Inferior parietal cortex (tissue), 1 donor: ENCODE data around the gene FAM43B.

ENCODE experiments used
- DNase-seq: peaks from one replicate; pipeline ENCODE4 v3.0.0-alpha.2; 2016; ENCODE audit errors: extremely low spot score

Gene FAM43B

DNA sequence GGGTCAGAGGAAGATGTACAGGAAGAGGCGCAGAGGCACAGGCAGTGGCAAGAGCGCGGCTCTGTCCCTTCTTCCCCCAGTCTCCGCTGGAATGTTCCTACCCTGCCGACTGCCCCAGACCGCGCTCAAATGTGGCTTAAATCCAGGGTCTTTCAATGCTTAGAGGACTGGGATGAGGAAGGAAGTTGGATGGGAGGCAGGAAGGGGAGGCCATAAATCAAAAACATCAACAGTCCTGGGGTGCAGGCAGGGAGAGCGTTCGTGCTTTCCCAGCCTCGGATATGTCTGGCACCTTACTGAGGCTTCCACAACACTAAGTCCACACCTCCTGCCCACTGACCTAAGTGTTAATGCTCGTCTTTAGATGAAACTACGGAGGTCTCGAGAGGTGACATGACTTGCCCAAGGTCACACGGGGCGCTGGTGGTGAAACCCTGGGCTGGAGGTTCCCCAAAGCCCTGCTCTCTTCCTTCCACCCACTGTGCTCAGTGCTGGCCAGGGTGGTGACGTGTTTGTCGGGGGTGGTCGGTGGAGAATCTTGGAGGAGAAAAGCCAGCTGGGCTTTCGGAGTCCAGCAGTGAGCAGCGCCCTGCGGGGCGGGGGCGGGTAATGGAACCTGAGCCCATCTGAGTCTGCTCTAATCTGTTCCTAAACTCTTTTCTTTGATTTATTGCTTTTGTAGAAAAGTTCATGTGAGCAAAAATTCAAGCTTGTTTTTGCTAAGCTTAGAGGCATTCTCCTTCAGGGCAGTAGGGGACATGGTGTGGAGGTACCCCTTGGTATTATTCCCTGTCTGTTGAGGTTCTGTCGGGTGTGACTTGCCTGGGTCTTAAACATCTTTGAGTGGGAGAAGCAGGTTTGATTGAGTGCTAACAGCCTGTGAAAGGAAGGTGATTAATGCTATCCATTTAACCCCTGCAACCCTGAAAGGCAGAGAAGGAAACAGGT is 37.2 kb downstream of the FAM43B start:
- DNase-seq = no peak

DNA sequence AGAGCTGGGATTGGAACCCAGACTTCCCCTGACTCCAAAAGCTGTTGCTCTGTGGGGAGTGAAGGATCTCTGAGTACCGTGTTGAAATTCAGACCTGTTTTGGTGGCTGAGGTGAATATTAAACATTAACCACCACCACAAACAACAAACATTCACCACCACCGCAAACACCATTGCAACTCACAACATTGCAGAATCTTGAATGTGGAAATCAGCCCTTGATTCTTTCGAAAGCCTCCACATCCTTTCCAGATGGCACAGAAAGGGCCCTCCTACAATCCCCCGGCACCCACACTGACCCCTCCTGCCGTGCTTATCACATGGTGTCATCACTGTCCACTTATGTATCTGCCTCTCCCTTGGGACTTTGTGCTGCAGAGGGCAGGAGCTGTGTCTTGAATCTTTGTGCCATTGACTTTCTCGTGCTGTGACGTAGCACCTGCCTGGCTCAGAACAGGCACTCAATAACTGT is 38.0 kb downstream of the FAM43B start:
- no peak for DNase-seq

DNA sequence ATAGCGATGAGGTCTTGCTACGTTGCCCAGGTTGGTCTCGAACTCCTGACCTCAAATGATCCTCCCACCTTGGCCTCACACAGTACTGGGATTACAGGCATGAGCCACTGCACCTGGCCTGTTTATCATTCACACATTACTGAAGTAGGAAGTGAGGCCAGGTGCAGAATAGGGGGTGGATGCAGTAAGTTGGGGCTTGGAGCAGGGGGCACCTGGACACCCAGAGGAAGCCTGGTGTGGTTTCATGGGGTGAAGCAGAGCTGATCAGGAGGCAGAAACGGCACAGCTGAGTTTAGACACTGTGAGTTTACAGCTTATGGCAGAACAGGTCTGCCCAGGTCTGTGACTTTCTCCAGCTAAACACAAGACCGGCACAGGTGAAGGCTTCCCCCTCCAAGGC is 41.4 kb downstream of the FAM43B start:
- no peak for DNase-seq

DNA sequence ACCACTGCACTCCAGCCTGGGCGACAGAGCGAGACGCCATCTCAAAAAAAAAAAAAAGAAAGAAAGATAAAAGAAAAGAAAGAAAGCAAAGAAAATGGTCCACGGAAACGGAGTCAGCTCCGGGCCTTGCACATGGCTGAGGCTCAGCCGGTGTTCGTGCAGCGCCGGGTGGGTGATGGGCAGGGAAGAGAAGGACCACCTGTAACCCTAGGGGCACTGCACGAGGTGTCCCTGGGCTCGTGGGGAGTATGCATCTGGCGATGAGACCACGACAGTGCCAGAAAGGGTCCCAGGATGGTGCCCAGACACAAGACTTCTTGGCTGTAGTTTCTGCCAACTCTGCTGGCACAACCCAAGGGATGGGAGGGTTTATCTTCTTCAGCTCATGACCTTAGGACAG is 42.4 kb downstream of the FAM43B start:
- no peak for DNase-seq

DNA sequence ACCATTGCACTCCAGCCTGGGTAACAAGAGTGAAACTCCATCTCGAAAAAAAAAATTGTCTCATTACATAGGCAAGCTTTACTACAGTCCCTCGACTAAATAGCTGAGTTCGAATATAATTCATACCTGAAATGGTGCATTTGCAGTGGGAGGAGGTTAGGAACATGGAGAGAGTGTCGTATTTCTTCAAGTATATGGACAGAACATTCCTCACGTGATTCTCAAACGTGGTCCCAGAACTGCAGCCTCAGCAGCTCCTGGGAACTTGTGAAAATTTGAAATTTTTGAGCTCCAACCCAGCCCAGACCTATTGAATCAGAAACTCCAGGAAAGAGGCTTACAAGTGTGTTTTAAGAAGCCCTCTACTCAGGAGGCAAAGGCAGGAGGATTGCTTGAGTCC is 43.7 kb downstream of the FAM43B start:
- DNase-seq = no peak

DNA sequence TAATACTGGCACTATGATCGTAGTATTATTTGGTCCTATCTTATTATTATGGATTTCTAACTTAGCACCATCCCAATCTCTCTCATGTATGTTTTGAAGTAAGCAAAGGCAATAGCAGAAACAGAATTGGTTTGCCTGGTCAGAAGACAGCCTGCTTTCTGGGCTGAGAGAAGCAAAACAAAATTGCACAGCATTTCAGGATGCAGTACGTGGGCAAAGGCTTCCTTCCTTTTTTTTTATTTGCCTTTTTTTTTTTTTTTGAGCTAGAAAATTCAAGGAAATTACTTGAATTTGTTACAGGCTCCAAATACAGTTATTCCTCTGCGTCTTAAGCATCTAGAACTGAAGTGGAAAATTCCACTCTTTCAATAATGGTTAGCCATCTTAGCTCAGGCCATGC is 45.3 kb downstream of the FAM43B start:
- DNase-seq = no peak

DNA sequence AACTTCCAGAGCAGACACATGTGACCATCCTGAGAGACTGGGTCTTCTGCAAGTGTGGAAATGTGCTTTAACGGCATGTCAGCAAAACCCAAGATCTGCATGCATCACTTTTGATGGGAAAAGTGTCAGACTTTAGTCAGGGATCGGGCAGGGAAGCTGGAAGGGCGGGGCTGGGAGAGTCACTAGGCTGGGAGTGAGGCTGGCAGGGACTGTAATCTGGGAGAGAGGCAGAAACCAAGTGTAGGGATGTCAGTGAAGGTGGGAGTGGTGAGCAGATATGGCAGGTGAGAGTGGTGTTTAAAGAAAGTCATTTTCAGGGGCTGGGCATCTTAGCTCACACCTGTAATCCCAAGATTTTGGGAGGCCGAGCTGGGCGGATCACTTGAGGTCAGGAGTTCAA is 47.8 kb downstream of the FAM43B start:
- DNase-seq = no peak

DNA sequence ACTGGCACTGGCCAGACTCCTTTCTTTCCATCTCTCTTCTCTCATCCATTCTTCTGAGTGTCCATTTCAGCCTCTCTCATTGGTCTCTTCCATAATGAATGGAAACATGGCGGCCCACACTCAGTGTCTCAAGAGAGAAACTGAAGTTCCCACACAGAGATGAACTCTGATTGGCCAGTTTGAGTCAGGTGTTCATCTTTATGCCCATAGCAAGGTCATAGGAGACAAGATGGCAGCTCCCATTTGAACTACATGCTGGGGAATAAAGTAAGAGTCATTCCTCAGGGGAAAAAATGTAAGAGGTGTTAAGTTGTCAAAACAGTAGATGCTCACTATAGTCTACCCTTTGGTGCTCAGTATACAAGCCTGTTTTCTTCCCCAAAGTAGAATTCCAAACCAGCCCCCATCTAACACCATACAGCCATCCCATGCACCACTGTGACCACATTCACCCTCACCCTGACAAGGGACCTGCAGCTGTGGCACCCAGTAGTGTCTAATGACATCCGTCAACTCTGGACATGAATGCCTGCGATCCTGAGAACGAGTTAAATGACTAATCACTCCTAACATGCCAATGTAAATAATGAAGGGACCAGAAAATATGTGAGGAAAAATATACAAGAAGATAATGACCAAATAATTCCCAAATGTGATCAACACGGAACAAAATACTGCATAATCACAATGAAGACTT is 48.9 kb downstream of the FAM43B start:
- DNase-seq = no peak

DNA sequence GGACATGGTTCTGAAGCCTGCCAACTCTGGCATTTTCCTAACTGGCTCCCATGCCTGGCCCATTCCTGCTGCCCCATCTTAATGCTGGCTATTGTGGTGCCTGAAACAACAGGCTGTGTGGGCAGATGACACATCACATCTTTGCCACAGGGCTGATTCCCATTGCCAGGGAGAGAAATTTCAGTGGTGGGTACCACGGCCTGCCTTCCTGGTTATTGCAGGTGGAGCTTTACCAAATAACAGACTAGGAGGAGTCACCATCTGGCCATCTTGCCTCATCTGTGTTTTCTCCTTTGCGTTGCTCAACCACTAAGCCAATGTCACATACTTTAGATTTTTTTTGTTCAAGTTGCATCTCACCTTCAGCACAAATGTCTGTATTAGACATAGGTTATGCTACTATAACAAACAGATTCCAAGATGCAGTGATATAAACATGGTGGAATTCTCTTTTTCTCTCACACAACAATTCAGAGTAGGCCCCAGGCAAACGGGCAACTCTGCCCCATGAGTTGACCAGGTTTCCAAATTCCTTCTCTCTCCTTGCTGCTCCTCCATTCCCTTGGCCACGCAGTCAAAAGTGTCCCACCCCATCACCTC is 50.6 kb downstream of the FAM43B start:
- DNase-seq = no peak

DNA sequence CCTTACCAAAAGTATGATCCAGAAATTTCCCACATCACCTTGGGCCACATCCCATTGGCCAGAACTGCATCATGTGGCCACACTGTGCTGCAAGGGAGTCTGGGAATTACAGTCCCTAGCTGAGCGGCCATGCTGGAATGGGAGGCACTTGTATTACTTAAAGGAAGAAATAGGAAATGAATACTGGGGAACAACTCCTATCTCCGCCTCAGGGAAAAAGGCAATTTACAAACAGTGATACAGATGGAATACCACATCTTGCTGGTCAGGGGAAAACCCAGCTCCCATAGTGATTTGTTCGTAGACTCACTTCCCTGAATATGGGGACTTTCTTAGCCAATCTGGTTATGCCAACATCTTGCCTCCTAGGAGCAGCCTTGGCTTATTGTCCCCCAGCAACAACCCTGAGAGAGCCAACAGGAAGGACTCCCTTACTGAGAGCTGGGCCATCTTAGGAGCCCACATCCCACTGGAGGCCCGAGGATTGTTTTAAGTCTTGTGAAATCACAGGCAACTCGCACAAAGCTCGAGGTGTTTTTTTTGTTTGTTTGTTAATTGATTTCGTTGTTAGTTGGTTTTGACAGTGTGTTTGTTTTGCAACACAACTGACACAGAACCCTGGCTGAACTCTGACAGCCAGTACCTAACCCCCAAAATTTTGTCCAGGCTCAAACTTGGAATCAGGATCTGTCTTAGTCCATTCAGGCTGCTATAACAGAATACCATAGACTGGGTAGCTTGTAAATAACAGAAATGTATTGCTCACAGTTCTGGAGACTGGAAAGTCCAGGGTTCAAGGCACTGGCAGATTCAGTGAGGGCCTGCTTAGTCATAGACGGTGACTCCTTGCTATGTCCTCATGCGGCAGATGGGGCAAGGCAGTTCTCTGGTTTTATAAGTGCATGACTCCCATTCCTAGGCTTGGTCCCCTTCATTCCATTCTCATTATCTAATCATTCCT is 51.4 kb downstream of the FAM43B start:
- no peak for DNase-seq
